DND-41 (cell line): ENCODE measurements around the gene SKIDA1.
"Not testable (repeated sequence)": the region's sequence is repeated elsewhere in the genome, so short reads cannot be mapped to it uniquely, and the experiment has no call there.

ENCODE experiments used
- ATAC-seq: fragments of 200-7000 bp; cut with Tn5 transposase; 3 replicates; pipeline ENCODE4 v1.9.1; 2021; ENCODE audit warnings: low read depth; ENCODE audit not compliant: insufficient read depth
- DNase-seq: peaks from one replicate; pipeline ENCODE4 v3.0.0-alpha.2; 2020
- H2AFZ ChIP-seq: 2 replicates; pipeline ENCODE4 v1.6.0; 2012; ENCODE audit warnings: low read depth, low read length
- H3K27ac ChIP-seq: 2 replicates; pipeline ENCODE4 v1.5.1; 2012; ENCODE audit warnings: low read length, inconsistent platforms
- H3K27me3 ChIP-seq: fragments of 200-600 bp; sonication (generic); 2 replicates; pipeline ENCODE4 v1.6.0; 2012; ENCODE audit warnings: low read length, mild to moderate bottlenecking, inconsistent platforms; ENCODE audit not compliant: insufficient read depth, poor library complexity
- H3K36me3 ChIP-seq: 2 replicates; pipeline ENCODE4 v1.5.1; 2012; ENCODE audit warnings: low read length, inconsistent platforms; ENCODE audit not compliant: insufficient read depth
- H3K4me1 ChIP-seq: 2 replicates; pipeline ENCODE4 v1.5.1; 2012; ENCODE audit warnings: mild to moderate bottlenecking, low read length; ENCODE audit not compliant: insufficient read depth
- H3K4me2 ChIP-seq: 2 replicates; pipeline ENCODE4 v1.6.0; 2012; ENCODE audit warnings: mild to moderate bottlenecking, moderate library complexity, low read length, inconsistent platforms; ENCODE audit not compliant: insufficient read depth
- H3K4me3 ChIP-seq, 2 experiments: fragments of 200-600 bp in 1 of 2; shearing (Covaris generic) in 1 of 2; 2 replicates each; pipeline ENCODE4 v1.5.1; 2012 to 2016; ENCODE audit warnings: inconsistent platforms in 2 of 2, low read length in 2 of 2, mild to moderate bottlenecking in 2 of 2, low read depth in 1 of 2, moderate library complexity in 1 of 2
- H3K79me2 ChIP-seq: 2 replicates; pipeline ENCODE4 v1.6.0; 2012; ENCODE audit warnings: low read length, inconsistent platforms; ENCODE audit not compliant: insufficient read depth
- H3K9ac ChIP-seq: 2 replicates; pipeline ENCODE4 v1.6.0; 2012; ENCODE audit warnings: low read depth, mild to moderate bottlenecking, inconsistent platforms, low read length, moderate library complexity
- H3K9me3 ChIP-seq: 2 replicates; pipeline ENCODE4 v1.5.1; 2012; ENCODE audit warnings: low read length, moderate library complexity, mild to moderate bottlenecking, inconsistent platforms; ENCODE audit not compliant: insufficient read depth, severe bottlenecking
- H4K20me1 ChIP-seq: 2 replicates; pipeline ENCODE4 v1.6.0; 2012; ENCODE audit warnings: low read length; ENCODE audit not compliant: insufficient read depth
- CTCF ChIP-seq: IDR thresholded peaks from 2 replicates; pipeline ENCODE4 v1.5.1; 2012; ENCODE audit warnings: borderline replicate concordance, low read length, moderate library complexity, mild to moderate bottlenecking; ENCODE audit not compliant: poor library complexity, severe bottlenecking; ENCODE audit errors: extremely low read depth
- EZH2 ChIP-seq: IDR thresholded peaks from 3 replicates; pipeline ENCODE4 v1.6.1; 2012; ENCODE audit warnings: borderline replicate concordance, low read depth, mild to moderate bottlenecking, moderate library complexity, low read length, inconsistent platforms; ENCODE audit not compliant: severe bottlenecking

The SKIDA1 gene

GRCh38 chr10:21556527-21556926 lies 31.0 kb upstream of the SKIDA1 start:
- no peaks in the 10 kb centered on the region for H3K4me1 ChIP-seq
- H3K9me3 ChIP-seq: no peaks in the 10 kb centered on the region
- peaks cover 94% of the 10 kb centered on the region for H3K79me2 ChIP-seq
- no peak overlapping the region for H3K27ac ChIP-seq
- no peak for ATAC-seq
- no peak overlapping the region for H3K9ac ChIP-seq
- no peak for TF ChIP-seq CTCF
- no peak for TF ChIP-seq EZH2
- no peak for DNase-seq
- H3K36me3 ChIP-seq: peaks cover 87% of the 10 kb centered on the region
- no peak overlapping the region for H2AFZ ChIP-seq
- no peaks in the 10 kb centered on the region for H3K27me3 ChIP-seq
- H3K4me3 ChIP-seq: no peak overlapping the region
- H3K4me2 ChIP-seq: no peak overlapping the region
- H4K20me1 ChIP-seq: peaks cover 23% of the 10 kb centered on the region; the same call in 1 of the 2 replicates

- Histone ChIP-seq H3K4me2 (no peak overlapping the region), H3K4me1 (no peaks in the 10 kb centered on the region), H3K36me3 (peaks cover 93% of the 10 kb centered on the region), H3K4me3 (no peak overlapping the region), H4K20me1 (peaks cover 32% of the 10 kb centered on the region; the same call in 1 of the 2 replicates), H3K9me3 (no peaks in the 10 kb centered on the region), H3K27ac (no peak overlapping the region), H3K9ac (no peak overlapping the region), H2AFZ (no peak overlapping the region), H3K79me2 (peaks cover 97% of the 10 kb centered on the region), H3K27me3 (no peaks in the 10 kb centered on the region)
- DNase-seq: no peak
- ATAC-seq: no peak
- TF ChIP-seq CTCF (no peak), EZH2 (no peak)
Observed at GRCh38 chr10:21552638-21553037, 27.2 kb upstream of the SKIDA1 start.

- TF ChIP-seq EZH2 (no peak), CTCF (no peak)
- no peak overlapping the region for H3K27ac ChIP-seq
- H2AFZ ChIP-seq: no peak overlapping the region
- peaks cover 93% of the 10 kb centered on the region for H3K79me2 ChIP-seq
- H3K9ac ChIP-seq: no peak overlapping the region
- H3K27me3 ChIP-seq: no peaks in the 10 kb centered on the region
- H4K20me1 ChIP-seq: peaks cover 19% of the 10 kb centered on the region; the same call in 1 of the 2 replicates
- no peaks in the 10 kb centered on the region for H3K9me3 ChIP-seq
- H3K4me1 ChIP-seq: no peaks in the 10 kb centered on the region
- no peak overlapping the region for H3K4me3 ChIP-seq
- ATAC-seq (no peak), DNase-seq (no peak)
- H3K36me3 ChIP-seq: peaks cover 91% of the 10 kb centered on the region
- H3K4me2 ChIP-seq: no peak overlapping the region
Observed at GRCh38 chr10:21547246-21547645, 21.8 kb upstream of the SKIDA1 start.

- not testable (repeated sequence) for DNase-seq, H3K9ac ChIP-seq, H2AFZ ChIP-seq, H3K27me3 ChIP-seq, H3K9me3 ChIP-seq, H3K4me2 ChIP-seq, ATAC-seq, H3K4me3 ChIP-seq, H3K27ac ChIP-seq
- Histone ChIP-seq H3K79me2 (peaks cover 83% of the 10 kb centered on the region), H4K20me1 (peaks cover 20% of the 10 kb centered on the region; the same call in 1 of the 2 replicates), H3K4me1 (peaks cover 13% of the 10 kb centered on the region), H3K36me3 (peaks cover 95% of the 10 kb centered on the region)
Observed at GRCh38 chr10:21540701-21541100, 15.2 kb upstream of the SKIDA1 start.
